ENCODE results near the gene RPL31. TPM values are rescaled to one million over a fixed set of nuclear protein-coding genes. Genes with fewer than 3 reads are reported as not detected.

Gene RPL31
- total RNA-seq, 1 donor from 2014 or later: 1,439 TPM

DNA sequence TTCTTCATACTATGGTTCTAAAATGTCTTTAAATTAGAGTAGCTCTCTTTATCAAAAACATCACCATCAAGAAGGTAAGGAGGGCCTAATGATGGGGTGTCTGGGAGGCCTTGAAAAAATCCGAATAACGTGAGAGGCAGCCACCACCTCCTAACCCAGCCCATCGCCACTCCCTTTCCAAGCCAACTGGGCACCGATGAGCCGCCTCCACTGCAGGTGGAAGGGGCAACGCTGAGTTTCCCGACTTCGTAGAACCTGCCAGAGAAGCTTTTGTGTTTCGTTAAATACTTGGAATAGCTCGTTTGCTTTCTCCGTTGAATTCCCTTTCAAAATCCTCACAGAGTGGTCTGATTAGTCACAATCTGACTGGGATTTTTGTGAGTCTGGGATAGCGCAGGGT lies 22.0 kb upstream of the RPL31 start:
- no peak overlapping the region for H3K4me3 Mint-ChIP-seq
- no peaks in the 10 kb centered on the region for H3K36me3 Mint-ChIP-seq (ENCODE audit: low read depth)
- DNase-seq (ENCODE audit: low read depth, low spot score): no peak
- no peaks in the 10 kb centered on the region for H3K9me3 Mint-ChIP-seq
- no peak overlapping the region for H3K27ac Mint-ChIP-seq (ENCODE audit: unreplicated experiment)
- H3K4me1 Mint-ChIP-seq: peaks cover 48% of the 10 kb centered on the region
- no peak for TF ChIP-seq CTCF (conservative IDR thresholded peaks at IDR 0.05)
- H3K27me3 Mint-ChIP-seq (ENCODE audit: low read depth): peaks cover 2% of the 10 kb centered on the region

- Mint-ChIP-seq H3K9me3 (no peaks in the 10 kb centered on the region), H3K4me1 (peaks cover 49% of the 10 kb centered on the region), H3K27me3 (ENCODE audit: low read depth) (peaks cover 2% of the 10 kb centered on the region), H3K4me3 (peak overlapping the region; percentile 7), H3K36me3 (ENCODE audit: low read depth) (no peaks in the 10 kb centered on the region), H3K27ac (ENCODE audit: unreplicated experiment) (peak overlapping the region; percentile 1)
- peak; percentile 46 for DNase-seq (ENCODE audit: low read depth, low spot score)
- no peak for TF ChIP-seq CTCF (conservative IDR thresholded peaks at IDR 0.05)
Observed at GRCh38 chr2:100981011-100981410, 21.1 kb upstream of the RPL31 start.

- Mint-ChIP-seq H3K36me3 (ENCODE audit: low read depth) (no peaks in the 10 kb centered on the region), H3K27ac (ENCODE audit: unreplicated experiment) (no peak overlapping the region), H3K4me3 (no peak overlapping the region), H3K9me3 (no peaks in the 10 kb centered on the region), H3K27me3 (ENCODE audit: low read depth) (peaks cover 2% of the 10 kb centered on the region), H3K4me1 (peaks cover 39% of the 10 kb centered on the region)
- no peak for TF ChIP-seq CTCF (conservative IDR thresholded peaks at IDR 0.05)
- no peak for DNase-seq (ENCODE audit: low read depth, low spot score)
Observed at GRCh38 chr2:100982431-100982861, 19.6 kb upstream of the RPL31 start.

DNA sequence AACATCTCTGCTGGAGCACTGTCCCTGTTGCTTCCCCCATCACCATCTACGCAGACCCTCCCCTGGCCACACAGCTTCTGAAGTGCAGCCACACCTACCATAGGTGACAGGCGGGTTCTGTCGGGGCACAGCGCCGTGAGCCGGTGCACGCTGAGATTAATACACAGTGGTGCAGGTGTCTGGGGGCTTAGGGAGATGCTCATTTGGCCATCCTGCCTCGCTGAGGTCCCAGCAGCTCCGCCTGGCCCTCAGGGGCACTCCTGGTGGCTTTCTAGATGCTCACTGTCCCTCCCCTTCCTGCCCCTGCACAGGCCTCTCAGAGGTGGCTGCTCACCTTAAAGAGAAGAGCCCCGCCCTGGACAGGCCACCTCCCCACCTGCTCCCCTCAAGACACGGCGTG lies 18.9 kb upstream of the RPL31 start:
- Mint-ChIP-seq H3K9me3 (no peaks in the 10 kb centered on the region), H3K36me3 (ENCODE audit: low read depth) (no peaks in the 10 kb centered on the region), H3K27me3 (ENCODE audit: low read depth) (peaks cover 2% of the 10 kb centered on the region), H3K4me1 (peaks cover 33% of the 10 kb centered on the region), H3K27ac (ENCODE audit: unreplicated experiment) (peak overlapping the region; percentile 35), H3K4me3 (no peak overlapping the region)
- no peak for TF ChIP-seq CTCF (conservative IDR thresholded peaks at IDR 0.05)
- DNase-seq (ENCODE audit: low read depth, low spot score): no peak

DNA sequence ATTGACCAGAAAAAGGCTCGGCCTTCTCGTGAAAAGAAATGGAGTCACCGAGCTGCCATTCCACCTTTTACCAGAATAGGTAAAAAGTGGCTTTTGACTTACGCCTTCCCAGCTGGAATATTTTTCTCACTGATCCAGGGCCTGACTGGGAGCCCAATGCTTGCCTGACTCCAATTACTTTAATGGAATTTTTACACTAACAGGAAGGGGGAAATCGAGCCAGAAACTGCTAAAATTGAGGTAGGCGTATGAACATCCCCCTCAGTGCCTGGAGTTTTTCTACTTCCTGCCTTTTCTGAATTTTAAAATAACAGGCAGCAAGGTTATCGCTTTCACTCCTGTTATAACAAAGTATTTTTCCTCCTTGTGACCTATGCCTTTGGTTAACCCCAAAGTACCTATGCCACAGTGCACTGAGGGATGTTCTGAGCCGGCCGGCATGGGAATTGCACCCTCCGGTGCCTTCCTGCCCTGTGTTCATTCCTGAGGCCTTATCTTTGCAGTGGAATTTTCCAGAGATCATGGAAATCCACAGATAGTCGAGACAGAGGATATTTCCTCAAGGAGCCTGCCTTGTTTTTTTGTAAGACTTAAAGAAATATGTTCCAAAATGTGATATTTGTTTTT lies 18.3 kb upstream of the RPL31 start:
- Mint-ChIP-seq H3K9me3 (no peaks in the 10 kb centered on the region), H3K27me3 (ENCODE audit: low read depth) (peaks cover 2% of the 10 kb centered on the region), H3K36me3 (ENCODE audit: low read depth) (no peaks in the 10 kb centered on the region), H3K4me3 (no peak overlapping the region), H3K27ac (ENCODE audit: unreplicated experiment) (no peak overlapping the region), H3K4me1 (peaks cover 27% of the 10 kb centered on the region)
- DNase-seq (ENCODE audit: low read depth, low spot score): no peak
- TF ChIP-seq CTCF (conservative IDR thresholded peaks at IDR 0.05): no peak
